Cardiac muscle cell (in vitro differentiated cells and primary cell): ENCODE measurements around the gene HACD4. TPM values are rescaled to one million over a fixed set of nuclear protein-coding genes. Genes with fewer than 3 reads are reported as not detected.

Experiments
- DNase-seq, 2 donors: peaks; one replicate each; pipeline versions ENCODE4 v3.0.0 to v3.0.0-alpha.2; 2010 to 2017; ENCODE audit warnings: low read depth in 1 of 2, low spot score in 1 of 2
- H3K27ac ChIP-seq: fragments of 200-600 bp; sonication (generic); 2 replicates; pipeline ENCODE4 v1.5.1; 2016
- H3K27me3 ChIP-seq: fragments of 200-600 bp; sonication (generic); 2 replicates; pipeline ENCODE4 v1.6.0; 2016; ENCODE audit warnings: control low read depth
- H3K36me3 ChIP-seq: fragments of 200-600 bp; sonication (generic); 2 replicates; pipeline ENCODE4 v1.5.1; 2016; ENCODE audit warnings: control low read depth
- H3K4me1 ChIP-seq: fragments of 200-600 bp; sonication (generic); 2 replicates; pipeline ENCODE4 v1.8.1; 2017; ENCODE audit warnings: low read depth, mild to moderate bottlenecking, mixed run types
- H3K4me3 ChIP-seq: fragments of 200-600 bp; sonication (generic); 2 replicates; pipeline ENCODE4 v1.5.1; 2016; ENCODE audit warnings: mild to moderate bottlenecking
- H3K9me3 ChIP-seq: fragments of 200-600 bp; sonication (generic); 2 replicates; pipeline ENCODE4 v1.5.1; 2017; ENCODE audit warnings: low read depth, mild to moderate bottlenecking, control low read depth
- CTCF ChIP-seq: IDR thresholded peaks from 2 replicates; pipeline ENCODE4 v1.5.1; 2012; ENCODE audit warnings: low read depth, mild to moderate bottlenecking, low read length
- polyA plus RNA-seq: library from polyadenylated mRNA; unstranded; fragments of >200 nt; fragmentation: Nextera tagmentation; extraction: Ambion mirVana; gene quantifications from 2 replicates; pipeline ENCODE4 v1.2.1, GENCODE V29; 2016
- total RNA-seq: library from RNA; depleted of rRNA; stranded (reverse); fragments of >200 nt; gene quantifications from 2 replicates; pipeline ENCODE4 v1.2.3, GENCODE V29; 2016

HACD4 gene
- total and polyA plus RNA-seq, 2 experiments from 2014 or later, result 0.29 to 0.36 TPM

- Histone ChIP-seq H3K27me3 (no peaks in the 10 kb centered on the region), H3K9me3 (no peaks in the 10 kb centered on the region), H3K4me1 (no peaks in the 10 kb centered on the region), H3K4me3 (no peak overlapping the region), H3K36me3 (peaks cover 28% of the 10 kb centered on the region), H3K27ac (no peak overlapping the region)
- no peak for TF ChIP-seq CTCF
- DNase-seq, result no peak
These were observed 41.5 kb downstream of the HACD4 start for GRCh38 chr9:20989923-20990341.

- peak in 1 of 2 donors; percentile 46 for DNase-seq
- no peak overlapping the region for H3K4me3 ChIP-seq
- H3K27ac ChIP-seq, result no peak overlapping the region
- H3K4me1 ChIP-seq, result no peaks in the 10 kb centered on the region
- no peaks in the 10 kb centered on the region for H3K9me3 ChIP-seq
- no peak for TF ChIP-seq CTCF
- H3K27me3 ChIP-seq, result no peaks in the 10 kb centered on the region
- H3K36me3 ChIP-seq, result peaks cover 28% of the 10 kb centered on the region
These were observed 42.6 kb downstream of the HACD4 start for GRCh38 chr9:20988671-20989315.

- TF ChIP-seq CTCF, result no peak
- H3K4me3 ChIP-seq, result no peak overlapping the region
- H3K4me1 ChIP-seq, result no peaks in the 10 kb centered on the region
- H3K27ac ChIP-seq, result no peak overlapping the region
- DNase-seq, result no peak
- H3K36me3 ChIP-seq, result peaks cover 28% of the 10 kb centered on the region
- no peaks in the 10 kb centered on the region for H3K9me3 ChIP-seq
- no peaks in the 10 kb centered on the region for H3K27me3 ChIP-seq
These were observed 43.4 kb downstream of the HACD4 start for GRCh38 chr9:20988061-20988460.

GRCh38 chr9:20987521-20987920, 43.9 kb downstream of the HACD4 start:
- no peaks in the 10 kb centered on the region for H3K27me3 ChIP-seq
- DNase-seq, result no peak
- peaks cover 33% of the 10 kb centered on the region for H3K36me3 ChIP-seq
- H3K4me1 ChIP-seq, result no peaks in the 10 kb centered on the region
- no peak overlapping the region for H3K4me3 ChIP-seq
- no peaks in the 10 kb centered on the region for H3K9me3 ChIP-seq
- TF ChIP-seq CTCF, result no peak
- H3K27ac ChIP-seq, result no peak overlapping the region

GRCh38 chr9:20985851-20986600, 45.4 kb downstream of the HACD4 start:
- Histone ChIP-seq H3K4me1 (no peaks in the 10 kb centered on the region), H3K27me3 (no peaks in the 10 kb centered on the region), H3K9me3 (no peaks in the 10 kb centered on the region), H3K36me3 (peaks cover 44% of the 10 kb centered on the region), H3K4me3 (no peak overlapping the region), H3K27ac (no peak overlapping the region)
- no peak for DNase-seq
- no peak for TF ChIP-seq CTCF
